HL-60 (cell line): ENCODE measurements around the gene NLGN1.

Experiments used
- GABPA ChIP-seq: IDR thresholded peaks from 2 replicates; pipeline ENCODE4 v1.6.1; 2012; ENCODE audit warnings: low read depth
- POLR2AphosphoS5 ChIP-seq: IDR thresholded peaks from 2 replicates; pipeline ENCODE4 v1.6.1; 2012; ENCODE audit warnings: low read depth
- TF ChIP-seq, protein P1 (sequence below): IDR thresholded peaks from one replicate; pipeline ENCODE4 v1.5.1; 2011; ENCODE audit warnings: low read length, control low read depth, inconsistent platforms; ENCODE audit not compliant: insufficient read depth
- TF ChIP-seq, protein P2 (sequence below): IDR thresholded peaks from 2 replicates; pipeline ENCODE4 v1.6.1; 2012; ENCODE audit warnings: low read depth; ENCODE audit not compliant: insufficient replicate concordance

DNA sequence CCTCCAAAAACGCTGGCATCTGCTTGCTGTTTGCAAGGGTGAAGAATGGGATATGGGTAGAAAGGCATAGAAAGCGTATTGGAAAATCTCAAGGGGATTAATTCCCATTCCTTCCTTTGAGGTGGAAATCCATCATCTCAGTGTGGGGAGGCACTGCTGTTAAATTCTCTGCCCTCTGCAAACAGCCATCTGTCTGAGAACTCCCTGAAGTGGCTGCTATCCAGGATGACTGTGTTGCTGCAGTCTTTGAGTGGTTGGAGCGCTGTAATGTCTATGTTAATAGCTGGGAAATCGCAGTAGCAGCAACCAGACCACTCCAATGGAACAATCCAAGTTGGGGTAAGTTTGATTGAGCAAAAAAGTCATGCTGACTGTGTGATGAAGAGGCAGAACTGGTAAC lies 625.9 kb downstream of the NLGN1 start:
- TF ChIP-seq, protein P1, sequence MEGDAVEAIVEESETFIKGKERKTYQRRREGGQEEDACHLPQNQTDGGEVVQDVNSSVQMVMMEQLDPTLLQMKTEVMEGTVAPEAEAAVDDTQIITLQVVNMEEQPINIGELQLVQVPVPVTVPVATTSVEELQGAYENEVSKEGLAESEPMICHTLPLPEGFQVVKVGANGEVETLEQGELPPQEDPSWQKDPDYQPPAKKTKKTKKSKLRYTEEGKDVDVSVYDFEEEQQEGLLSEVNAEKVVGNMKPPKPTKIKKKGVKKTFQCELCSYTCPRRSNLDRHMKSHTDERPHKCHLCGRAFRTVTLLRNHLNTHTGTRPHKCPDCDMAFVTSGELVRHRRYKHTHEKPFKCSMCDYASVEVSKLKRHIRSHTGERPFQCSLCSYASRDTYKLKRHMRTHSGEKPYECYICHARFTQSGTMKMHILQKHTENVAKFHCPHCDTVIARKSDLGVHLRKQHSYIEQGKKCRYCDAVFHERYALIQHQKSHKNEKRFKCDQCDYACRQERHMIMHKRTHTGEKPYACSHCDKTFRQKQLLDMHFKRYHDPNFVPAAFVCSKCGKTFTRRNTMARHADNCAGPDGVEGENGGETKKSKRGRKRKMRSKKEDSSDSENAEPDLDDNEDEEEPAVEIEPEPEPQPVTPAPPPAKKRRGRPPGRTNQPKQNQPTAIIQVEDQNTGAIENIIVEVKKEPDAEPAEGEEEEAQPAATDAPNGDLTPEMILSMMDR = no peak
- TF ChIP-seq POLR2AphosphoS5 (no peak), GABPA (no peak)
- TF ChIP-seq, protein P2, sequence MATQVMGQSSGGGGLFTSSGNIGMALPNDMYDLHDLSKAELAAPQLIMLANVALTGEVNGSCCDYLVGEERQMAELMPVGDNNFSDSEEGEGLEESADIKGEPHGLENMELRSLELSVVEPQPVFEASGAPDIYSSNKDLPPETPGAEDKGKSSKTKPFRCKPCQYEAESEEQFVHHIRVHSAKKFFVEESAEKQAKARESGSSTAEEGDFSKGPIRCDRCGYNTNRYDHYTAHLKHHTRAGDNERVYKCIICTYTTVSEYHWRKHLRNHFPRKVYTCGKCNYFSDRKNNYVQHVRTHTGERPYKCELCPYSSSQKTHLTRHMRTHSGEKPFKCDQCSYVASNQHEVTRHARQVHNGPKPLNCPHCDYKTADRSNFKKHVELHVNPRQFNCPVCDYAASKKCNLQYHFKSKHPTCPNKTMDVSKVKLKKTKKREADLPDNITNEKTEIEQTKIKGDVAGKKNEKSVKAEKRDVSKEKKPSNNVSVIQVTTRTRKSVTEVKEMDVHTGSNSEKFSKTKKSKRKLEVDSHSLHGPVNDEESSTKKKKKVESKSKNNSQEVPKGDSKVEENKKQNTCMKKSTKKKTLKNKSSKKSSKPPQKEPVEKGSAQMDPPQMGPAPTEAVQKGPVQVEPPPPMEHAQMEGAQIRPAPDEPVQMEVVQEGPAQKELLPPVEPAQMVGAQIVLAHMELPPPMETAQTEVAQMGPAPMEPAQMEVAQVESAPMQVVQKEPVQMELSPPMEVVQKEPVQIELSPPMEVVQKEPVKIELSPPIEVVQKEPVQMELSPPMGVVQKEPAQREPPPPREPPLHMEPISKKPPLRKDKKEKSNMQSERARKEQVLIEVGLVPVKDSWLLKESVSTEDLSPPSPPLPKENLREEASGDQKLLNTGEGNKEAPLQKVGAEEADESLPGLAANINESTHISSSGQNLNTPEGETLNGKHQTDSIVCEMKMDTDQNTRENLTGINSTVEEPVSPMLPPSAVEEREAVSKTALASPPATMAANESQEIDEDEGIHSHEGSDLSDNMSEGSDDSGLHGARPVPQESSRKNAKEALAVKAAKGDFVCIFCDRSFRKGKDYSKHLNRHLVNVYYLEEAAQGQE = no peak
